K562 (cell line): ENCODE measurements around the gene CCDC27. TPM values are rescaled to one million over a fixed set of nuclear protein-coding genes. Genes with fewer than 3 reads are reported as not detected.

Experiments
- ILF3 ChIP-seq: fragments of 450-650 bp; IDR thresholded peaks from 2 replicates; pipeline ENCODE4 v1.6.1; 2018; ENCODE audit warnings: antibody characterized with exemption, mild to moderate bottlenecking, moderate library complexity, borderline replicate concordance
- JUND ChIP-seq, 2 experiments: IDR thresholded peaks; 2 replicates in 1 of 2; 3 replicates in 1 of 2; pipeline ENCODE4 v1.6.1; 2011; ENCODE audit warnings: borderline replicate concordance in 2 of 2, low read depth in 2 of 2, low read length in 2 of 2, improper control_type of control experiment in 1 of 2, missing biosample characterization in 1 of 2, missing genetic modification characterization in 1 of 2, missing genetic modification reagents in 1 of 2
- KLF16 ChIP-seq: IDR thresholded peaks from 2 replicates; pipeline ENCODE4 v1.6.1; 2016; ENCODE audit warnings: antibody characterized with exemption
- MCM2 ChIP-seq: fragments of 450-650 bp; IDR thresholded peaks from 2 replicates; pipeline ENCODE4 v1.6.1; 2017; ENCODE audit warnings: low read depth, mild to moderate bottlenecking
- MXD1 ChIP-seq: fragments of 250-450 bp; sonication (Bioruptor Pico); IDR thresholded peaks from 2 replicates; pipeline ENCODE4 v1.8.0; 2021; ENCODE audit warnings: borderline replicate concordance, mild to moderate bottlenecking, moderate library complexity; ENCODE audit not compliant: poor library complexity, severe bottlenecking
- RERE ChIP-seq: sonication (generic); formaldehyde crosslinking; IDR thresholded peaks from 2 replicates; pipeline ENCODE4 v1.8.0; 2023; ENCODE audit warnings: missing genetic modification reagents, mild to moderate bottlenecking, borderline replicate concordance
- SIN3A ChIP-seq, 2 experiments: fragments of 150-350 bp in 1 of 2; IDR thresholded peaks; 2 replicates each; pipeline ENCODE4 v1.6.1; 2011 to 2016; ENCODE audit warnings: borderline replicate concordance in 2 of 2, low read depth in 2 of 2, low read length in 2 of 2, mild to moderate bottlenecking in 2 of 2, moderate library complexity in 2 of 2; ENCODE audit not compliant: control insufficient read depth in 1 of 2
- STAT5A ChIP-seq: IDR thresholded peaks from 2 replicates; pipeline ENCODE4 v1.6.1; 2012; ENCODE audit warnings: low read length, inconsistent platforms, borderline replicate concordance
- ZBTB2 ChIP-seq: fragments of 450-650 bp; IDR thresholded peaks from 2 replicates; pipeline ENCODE4 v1.6.1; 2016; ENCODE audit warnings: antibody characterized with exemption
- ZNF407 ChIP-seq: fragments of 450-650 bp; IDR thresholded peaks from 2 replicates; pipeline ENCODE4 v1.6.1; 2016; ENCODE audit warnings: low read depth
- ZNF644 ChIP-seq: fragments of 200-800 bp; sonication (Bioruptor generic); IDR thresholded peaks from 2 replicates; pipeline ENCODE4 v1.6.1; 2016; ENCODE audit warnings: low read depth, missing genetic modification characterization, missing compliant biosample characterization
- polyA plus RNA-seq, 8 experiments: library from polyadenylated mRNA; depleted of rRNA in 4 of 8; stranded (reverse) in 5 of 8; unstranded in 3 of 8; fragments of >200 nt; fragmentation: Nextera tagmentation in 2 of 8; fragmentation: Illumina TruSeq in 1 of 8; extraction: Ambion mirVana in 2 of 8; extraction: Trizol in 1 of 8; gene quantifications; 2 replicates each; pipeline versions ENCODE4 v1.2.1 to v1.2.3, GENCODE V29; 2011 to 2014; ENCODE audit warnings: inconsistent platforms in 1 of 8, missing spikeins in 1 of 8
- total RNA-seq, 7 experiments: library from RNA; depleted of rRNA in 6 of 7; stranded (reverse); fragments of >200 nt in 6 of 7; fragmentation: Illumina TruSeq in 2 of 7; extraction: Trizol in 2 of 7; gene quantifications; 2 replicates each; pipeline versions ENCODE4 v1.2.1 to v1.2.3, GENCODE V29; 2011 to 2021; ENCODE audit warnings: low replicate concordance in 1 of 7

CCDC27 gene
- total and polyA plus RNA-seq, 9 of the 15 experiments (the other 6 are each of a cell fraction or from before 2014, with no cell fraction given), result 0.01 to 0.04 TPM; not detected in 7

GRCh38 chr1:3746389-3746829 lies 5.8 kb upstream of the CCDC27 start (continued):
- no peak for TF ChIP-seq JUND (IDR thresholded peaks at IDR 0.05; ENCODE audit: borderline replicate concordance, low read depth, low read length)
- no peak for TF ChIP-seq JUND (tag; IDR thresholded peaks at IDR 0.05; ENCODE audit: borderline replicate concordance, low read depth, low read length)
- TF ChIP-seq ILF3, result no peak
- TF ChIP-seq ZNF644, result no peak
- no peak for TF ChIP-seq MXD1 (CRISPR knock-in tag)
- TF ChIP-seq ZBTB2, result 0 out of 2 replicates have a peak, but pooled peaks have one; percentile 24
- peak; percentile 18; the same call in 1 of the 2 replicates for TF ChIP-seq KLF16
- no peak for TF ChIP-seq STAT5A
- no peak for TF ChIP-seq MCM2
- TF ChIP-seq SIN3A (IDR thresholded peaks at IDR 0.05; ENCODE audit: borderline replicate concordance in 2 of 2, control insufficient read depth in 1 of 2, low read depth in 2 of 2, low read length in 2 of 2), result peak in 1 of 2 experiments; percentile 9; a peak in 1 of 4 replicates
- TF ChIP-seq RERE (CRISPR knock-in tag), result no peak
- no peak for TF ChIP-seq ZNF407
